Activated CD4-positive, alpha-beta T cell treated with anti-CD3 and anti-CD28 coated beads, Interleukin-2, amount 50 U/mL, for 4 hours (primary cell): Measurements from ENCODE around the gene UBXN4.
"Not testable (repeated sequence)": the region's sequence is repeated elsewhere in the genome, so short reads cannot be mapped to it uniquely, and the experiment has no call there.

ENCODE experiments used
- DNase-seq, 2 experiments: peaks; one replicate each; pipeline ENCODE4 v3.0.0-alpha.2; 2020

The UBXN4 gene

GRCh38 chr2:135741395-135742324 lies at the start of gene UBXN4:
Gene UBXN4, plus strand, starts transcription at chr2:135741855. Its CDS starts 75 bp downstream, at chr2:135741930.
- DNase-seq, result peak; percentile 90 to 95

GRCh38 chr2:135694711-135695110 lies 46.9 kb upstream of the UBXN4 start:
- DNase-seq, result no peak

- DNase-seq, result no peak
Measured at GRCh38 chr2:135698838-135699237, 42.8 kb upstream of the UBXN4 start.

- DNase-seq, result no peak
Measured at GRCh38 chr2:135701442-135701841, 40.2 kb upstream of the UBXN4 start.

- no peak for DNase-seq
Measured at GRCh38 chr2:135703300-135703699, 38.4 kb upstream of the UBXN4 start.

GRCh38 chr2:135704075-135704474 lies 37.6 kb upstream of the UBXN4 start:
- not testable (repeated sequence) for DNase-seq

- DNase-seq, result no peak
Measured at GRCh38 chr2:135708159-135708558, 33.5 kb upstream of the UBXN4 start.

GRCh38 chr2:135709992-135710391 lies 31.7 kb upstream of the UBXN4 start:
- peak; percentile 70 to 73 for DNase-seq

- DNase-seq, result not testable (repeated sequence)
Measured at GRCh38 chr2:135715086-135715485, 26.6 kb upstream of the UBXN4 start.

- no peak for DNase-seq
Measured at GRCh38 chr2:135728064-135728743, 13.5 kb upstream of the UBXN4 start.

- DNase-seq, result no peak
Measured at GRCh38 chr2:135732561-135732960, 9.1 kb upstream of the UBXN4 start.

- no peak for DNase-seq
Measured at GRCh38 chr2:135733045-135733444, 8.6 kb upstream of the UBXN4 start.

- no peak for DNase-seq
Measured at GRCh38 chr2:135736546-135736945, 5.1 kb upstream of the UBXN4 start.

- no peak for DNase-seq
Measured at GRCh38 chr2:135740206-135740605, 1.4 kb upstream of the UBXN4 start.

- no peak for DNase-seq
Measured at GRCh38 chr2:135741043-135741394, 636 bp upstream of the UBXN4 start.

- peak; percentile 4 to 22 for DNase-seq
Measured at GRCh38 chr2:135742325-135742757, 686 bp downstream of the UBXN4 start.

GRCh38 chr2:135743860-135744259 lies 2.2 kb downstream of the UBXN4 start:
- DNase-seq, result no peak

GRCh38 chr2:135744760-135745314 lies 3.2 kb downstream of the UBXN4 start:
- peak; percentile 13 for DNase-seq

- DNase-seq, result no peak
Measured at GRCh38 chr2:135745545-135745944, 3.9 kb downstream of the UBXN4 start.

GRCh38 chr2:135755573-135755972 lies 13.9 kb downstream of the UBXN4 start:
- no peak for DNase-seq

- no peak for DNase-seq
Measured at GRCh38 chr2:135756692-135757091, 15.0 kb downstream of the UBXN4 start.

GRCh38 chr2:135762022-135762421 lies 20.4 kb downstream of the UBXN4 start:
- DNase-seq, result no peak

- DNase-seq, result no peak
Measured at GRCh38 chr2:135762530-135762929, 20.9 kb downstream of the UBXN4 start.

GRCh38 chr2:135768863-135769262 lies 27.2 kb downstream of the UBXN4 start:
- no peak for DNase-seq
